Measurements from ENCODE around the gene AKAP17A. TPM values are rescaled to one million over a fixed set of nuclear protein-coding genes. Genes with fewer than 3 reads are reported as not detected.

Gene AKAP17A
- 24.7 and 33.0 TPM in 2 replicates for total RNA-seq

GRCh38 chrX:1591102-1591862 lies at the start of gene AKAP17A:
Gene AKAP17A (plus strand): TSS chrX:1591604. CDS start chrX:1593463, 1,859 bp downstream.

GRCh38 chrX:1614927-1615326 lies 23.5 kb downstream of the AKAP17A start, which contains the start of gene ASMT:
Gene ASMT (plus strand): TSS chrX:1615059. CDS start chrX:1615200, 141 bp downstream.

Other genes with a start within 250 kb of the AKAP17A start
- gene SLC25A6, start 199.5 kb upstream of the AKAP17A start, total RNA-seq: 212 and 264 TPM in 2 replicates
- 11.4 and 33.4 TPM in 2 replicates for gene ASMTL, start 138.7 kb upstream of the AKAP17A start, total RNA-seq
- gene P2RY8, start 54.4 kb upstream of the AKAP17A start, total RNA-seq: not detected in 2 replicates
- gene ASMT, start 23.5 kb downstream of the AKAP17A start, total RNA-seq: not detected in 2 replicates